ENCODE results near the gene UPP1.

UPP1 gene

DNA sequence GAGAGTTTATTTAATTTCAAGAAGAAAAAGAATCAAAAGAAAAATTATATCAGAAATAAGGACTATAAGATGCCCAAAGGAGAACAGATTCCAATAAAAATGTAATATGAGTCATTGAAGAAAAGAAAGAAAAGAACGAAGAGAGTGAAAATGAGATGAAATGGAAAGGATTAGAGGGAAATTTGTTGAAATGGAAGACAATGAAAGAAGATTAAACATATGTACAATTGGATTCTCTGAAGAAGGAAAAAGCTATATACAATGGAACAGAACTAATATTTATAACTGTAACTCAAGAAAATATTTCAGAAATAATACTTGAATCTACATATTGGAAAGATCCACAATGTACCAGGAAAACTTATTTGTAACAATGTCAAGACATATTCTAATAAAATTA lies 25.1 kb upstream of the UPP1 start:
- TF ChIP-seq TAF1 (IDR thresholded peaks at IDR 0.05; ENCODE audit: borderline replicate concordance, insufficient read depth, low read length) (no peak), FOXP2 (optimal IDR thresholded peaks at IDR 0.05; ENCODE audit: borderline replicate concordance, extremely low read depth, extremely low read length, insufficient read depth) (no peak), POLR2AphosphoS5 (IDR thresholded peaks at IDR 0.05; ENCODE audit: low read depth, low read length) (no peak), SIN3A (IDR thresholded peaks at IDR 0.05; ENCODE audit: borderline replicate concordance, insufficient read depth, low read length) (no peak)
- TF ChIP-seq, protein P1, sequence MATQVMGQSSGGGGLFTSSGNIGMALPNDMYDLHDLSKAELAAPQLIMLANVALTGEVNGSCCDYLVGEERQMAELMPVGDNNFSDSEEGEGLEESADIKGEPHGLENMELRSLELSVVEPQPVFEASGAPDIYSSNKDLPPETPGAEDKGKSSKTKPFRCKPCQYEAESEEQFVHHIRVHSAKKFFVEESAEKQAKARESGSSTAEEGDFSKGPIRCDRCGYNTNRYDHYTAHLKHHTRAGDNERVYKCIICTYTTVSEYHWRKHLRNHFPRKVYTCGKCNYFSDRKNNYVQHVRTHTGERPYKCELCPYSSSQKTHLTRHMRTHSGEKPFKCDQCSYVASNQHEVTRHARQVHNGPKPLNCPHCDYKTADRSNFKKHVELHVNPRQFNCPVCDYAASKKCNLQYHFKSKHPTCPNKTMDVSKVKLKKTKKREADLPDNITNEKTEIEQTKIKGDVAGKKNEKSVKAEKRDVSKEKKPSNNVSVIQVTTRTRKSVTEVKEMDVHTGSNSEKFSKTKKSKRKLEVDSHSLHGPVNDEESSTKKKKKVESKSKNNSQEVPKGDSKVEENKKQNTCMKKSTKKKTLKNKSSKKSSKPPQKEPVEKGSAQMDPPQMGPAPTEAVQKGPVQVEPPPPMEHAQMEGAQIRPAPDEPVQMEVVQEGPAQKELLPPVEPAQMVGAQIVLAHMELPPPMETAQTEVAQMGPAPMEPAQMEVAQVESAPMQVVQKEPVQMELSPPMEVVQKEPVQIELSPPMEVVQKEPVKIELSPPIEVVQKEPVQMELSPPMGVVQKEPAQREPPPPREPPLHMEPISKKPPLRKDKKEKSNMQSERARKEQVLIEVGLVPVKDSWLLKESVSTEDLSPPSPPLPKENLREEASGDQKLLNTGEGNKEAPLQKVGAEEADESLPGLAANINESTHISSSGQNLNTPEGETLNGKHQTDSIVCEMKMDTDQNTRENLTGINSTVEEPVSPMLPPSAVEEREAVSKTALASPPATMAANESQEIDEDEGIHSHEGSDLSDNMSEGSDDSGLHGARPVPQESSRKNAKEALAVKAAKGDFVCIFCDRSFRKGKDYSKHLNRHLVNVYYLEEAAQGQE (IDR thresholded peaks at IDR 0.05; ENCODE audit: insufficient read depth in 1 of 2, low read depth in 2 of 2, low read length in 2 of 2), result no peak

DNA sequence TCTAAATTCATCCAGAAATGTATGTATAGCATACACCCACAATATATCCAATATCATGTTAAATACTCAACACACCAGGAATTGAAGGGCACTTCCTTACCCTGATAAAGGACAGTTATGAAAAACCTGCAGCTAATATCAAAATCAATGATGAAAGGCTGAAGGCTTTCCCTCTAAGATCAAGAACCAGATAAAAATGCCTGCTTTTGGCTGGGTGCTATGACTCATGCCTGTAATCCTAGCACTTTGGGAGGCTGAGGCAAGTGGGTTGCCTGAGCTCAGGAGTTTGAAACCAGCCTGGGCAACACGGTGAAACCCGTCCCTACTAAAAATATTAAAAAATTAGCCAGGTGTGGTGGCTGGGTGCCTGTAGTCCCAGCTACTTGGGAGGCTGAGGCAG lies 21.6 kb upstream of the UPP1 start:
- TF ChIP-seq FOXP2 (optimal IDR thresholded peaks at IDR 0.05; ENCODE audit: borderline replicate concordance, extremely low read depth, extremely low read length, insufficient read depth) (no peak), POLR2AphosphoS5 (IDR thresholded peaks at IDR 0.05; ENCODE audit: low read depth, low read length) (no peak), TAF1 (IDR thresholded peaks at IDR 0.05; ENCODE audit: borderline replicate concordance, insufficient read depth, low read length) (no peak), SIN3A (IDR thresholded peaks at IDR 0.05; ENCODE audit: borderline replicate concordance, insufficient read depth, low read length) (no peak)
- TF ChIP-seq, protein P1 (IDR thresholded peaks at IDR 0.05; ENCODE audit: insufficient read depth in 1 of 2, low read depth in 2 of 2, low read length in 2 of 2), result no peak

DNA sequence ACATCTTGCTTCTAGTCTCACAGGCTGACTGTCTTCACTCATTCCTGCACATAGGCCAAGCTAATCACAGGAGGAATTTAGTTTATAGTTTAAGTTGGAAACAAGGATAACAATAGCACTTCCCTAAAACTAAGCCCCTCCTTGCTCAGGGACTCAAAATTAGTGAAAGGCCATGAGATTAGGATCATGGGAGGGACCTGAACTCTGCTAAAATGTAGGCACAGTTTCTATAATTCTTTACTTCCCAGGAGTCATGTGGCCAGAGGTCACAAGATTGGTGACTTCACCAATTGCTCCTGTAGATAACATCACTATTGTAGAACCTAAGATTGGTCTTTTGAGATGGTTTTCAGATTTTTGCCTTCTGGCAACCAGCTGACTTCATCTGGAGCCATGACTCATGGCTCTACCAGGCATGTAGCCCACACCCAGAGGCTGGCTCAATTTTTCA lies 14.8 kb upstream of the UPP1 start:
- TF ChIP-seq TAF1 (IDR thresholded peaks at IDR 0.05; ENCODE audit: borderline replicate concordance, insufficient read depth, low read length), result no peak
- TF ChIP-seq, protein P1 (IDR thresholded peaks at IDR 0.05; ENCODE audit: insufficient read depth in 1 of 2, low read depth in 2 of 2, low read length in 2 of 2), result no peak
- no peak for TF ChIP-seq SIN3A (IDR thresholded peaks at IDR 0.05; ENCODE audit: borderline replicate concordance, insufficient read depth, low read length)
- no peak for TF ChIP-seq FOXP2 (optimal IDR thresholded peaks at IDR 0.05; ENCODE audit: borderline replicate concordance, extremely low read depth, extremely low read length, insufficient read depth)
- no peak for TF ChIP-seq POLR2AphosphoS5 (IDR thresholded peaks at IDR 0.05; ENCODE audit: low read depth, low read length)

DNA sequence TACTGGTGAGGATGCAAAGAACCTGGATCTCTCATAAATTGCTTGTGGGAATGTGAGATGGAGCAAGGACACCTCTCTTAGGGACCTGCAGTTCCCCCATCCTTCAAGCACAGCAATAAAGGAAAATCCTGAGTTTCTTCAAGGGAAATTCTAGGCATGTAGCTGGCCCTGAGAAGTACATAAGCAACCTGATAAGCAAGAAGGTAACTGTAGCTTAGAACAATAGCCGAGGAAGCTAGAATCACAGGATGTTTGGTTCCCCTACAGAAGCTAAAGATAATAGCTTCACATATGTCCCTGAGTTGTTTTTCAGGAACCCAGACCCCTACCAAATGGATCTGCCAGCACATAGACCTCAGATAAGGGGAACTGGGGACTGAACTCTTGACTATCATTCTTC lies 11.6 kb upstream of the UPP1 start:
- no peak for TF ChIP-seq POLR2AphosphoS5 (IDR thresholded peaks at IDR 0.05; ENCODE audit: low read depth, low read length)
- no peak for TF ChIP-seq SIN3A (IDR thresholded peaks at IDR 0.05; ENCODE audit: borderline replicate concordance, insufficient read depth, low read length)
- TF ChIP-seq TAF1 (IDR thresholded peaks at IDR 0.05; ENCODE audit: borderline replicate concordance, insufficient read depth, low read length), result no peak
- TF ChIP-seq, protein P1 (IDR thresholded peaks at IDR 0.05; ENCODE audit: insufficient read depth in 1 of 2, low read depth in 2 of 2, low read length in 2 of 2), result no peak
- TF ChIP-seq FOXP2 (optimal IDR thresholded peaks at IDR 0.05; ENCODE audit: borderline replicate concordance, extremely low read depth, extremely low read length, insufficient read depth), result no peak

DNA sequence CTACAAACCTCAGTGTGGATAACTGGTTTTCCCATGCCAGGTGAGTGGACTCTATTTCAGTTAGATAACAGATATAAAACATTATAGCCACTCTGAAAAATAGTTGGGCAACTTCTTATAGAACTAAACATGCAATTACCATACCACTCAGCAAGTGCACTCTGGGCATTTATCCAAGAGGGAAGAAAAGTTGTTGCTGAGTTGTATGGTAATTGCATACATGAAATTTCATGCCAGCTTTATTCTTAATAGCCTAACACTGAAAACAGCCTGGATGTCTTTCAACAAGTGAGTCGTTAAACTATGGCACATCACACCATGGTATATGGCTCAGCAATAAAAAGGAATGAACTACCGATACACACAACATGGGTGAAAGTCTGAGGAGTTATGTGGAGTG lies 10.6 kb upstream of the UPP1 start:
- TF ChIP-seq SIN3A (IDR thresholded peaks at IDR 0.05; ENCODE audit: borderline replicate concordance, insufficient read depth, low read length) (no peak), TAF1 (IDR thresholded peaks at IDR 0.05; ENCODE audit: borderline replicate concordance, insufficient read depth, low read length) (no peak), POLR2AphosphoS5 (IDR thresholded peaks at IDR 0.05; ENCODE audit: low read depth, low read length) (no peak), FOXP2 (optimal IDR thresholded peaks at IDR 0.05; ENCODE audit: borderline replicate concordance, extremely low read depth, extremely low read length, insufficient read depth) (no peak)
- TF ChIP-seq, protein P1 (IDR thresholded peaks at IDR 0.05; ENCODE audit: insufficient read depth in 1 of 2, low read depth in 2 of 2, low read length in 2 of 2), result no peak
